Activated naive CD8-positive, alpha-beta T cell treated with anti-CD3 and anti-CD28 coated beads for 36 hours (primary cell): ENCODE measurements around the gene SH2B3. TPM values are rescaled to one million over a fixed set of nuclear protein-coding genes. Genes with fewer than 3 reads are reported as not detected.

Experiments used
- DNase-seq: peaks from one replicate; pipeline ENCODE4 v3.0.0; 2021
- H3K27ac Mint-ChIP-seq: one replicate; pipeline ENCODE4 v1.8.0; 2022; ENCODE audit warnings: mild to moderate bottlenecking, moderate library complexity, mixed read lengths
- H3K27me3 Mint-ChIP-seq: one replicate; pipeline ENCODE4 v1.8.0; 2022; ENCODE audit warnings: mild to moderate bottlenecking, mixed read lengths
- H3K36me3 Mint-ChIP-seq: one replicate; pipeline ENCODE4 v1.8.0; 2021; ENCODE audit warnings: mild to moderate bottlenecking, mixed read lengths
- H3K4me1 Mint-ChIP-seq: one replicate; pipeline ENCODE4 v1.8.0; 2021; ENCODE audit warnings: mixed read lengths
- H3K4me3 Mint-ChIP-seq: one replicate; pipeline ENCODE4 v1.8.0; 2022; ENCODE audit warnings: mild to moderate bottlenecking, moderate library complexity, mixed read lengths
- H3K9me3 Mint-ChIP-seq: one replicate; pipeline ENCODE4 v1.8.0; 2022; ENCODE audit warnings: mixed read lengths
- total RNA-seq, 2 experiments: library from RNA; stranded (reverse); gene quantifications; one replicate each; pipeline ENCODE4 v1.2.3, GENCODE V29; 2021

The SH2B3 gene
- total RNA-seq, 2 experiments from 2014 or later: 58.5 to 59.4 TPM

DNA sequence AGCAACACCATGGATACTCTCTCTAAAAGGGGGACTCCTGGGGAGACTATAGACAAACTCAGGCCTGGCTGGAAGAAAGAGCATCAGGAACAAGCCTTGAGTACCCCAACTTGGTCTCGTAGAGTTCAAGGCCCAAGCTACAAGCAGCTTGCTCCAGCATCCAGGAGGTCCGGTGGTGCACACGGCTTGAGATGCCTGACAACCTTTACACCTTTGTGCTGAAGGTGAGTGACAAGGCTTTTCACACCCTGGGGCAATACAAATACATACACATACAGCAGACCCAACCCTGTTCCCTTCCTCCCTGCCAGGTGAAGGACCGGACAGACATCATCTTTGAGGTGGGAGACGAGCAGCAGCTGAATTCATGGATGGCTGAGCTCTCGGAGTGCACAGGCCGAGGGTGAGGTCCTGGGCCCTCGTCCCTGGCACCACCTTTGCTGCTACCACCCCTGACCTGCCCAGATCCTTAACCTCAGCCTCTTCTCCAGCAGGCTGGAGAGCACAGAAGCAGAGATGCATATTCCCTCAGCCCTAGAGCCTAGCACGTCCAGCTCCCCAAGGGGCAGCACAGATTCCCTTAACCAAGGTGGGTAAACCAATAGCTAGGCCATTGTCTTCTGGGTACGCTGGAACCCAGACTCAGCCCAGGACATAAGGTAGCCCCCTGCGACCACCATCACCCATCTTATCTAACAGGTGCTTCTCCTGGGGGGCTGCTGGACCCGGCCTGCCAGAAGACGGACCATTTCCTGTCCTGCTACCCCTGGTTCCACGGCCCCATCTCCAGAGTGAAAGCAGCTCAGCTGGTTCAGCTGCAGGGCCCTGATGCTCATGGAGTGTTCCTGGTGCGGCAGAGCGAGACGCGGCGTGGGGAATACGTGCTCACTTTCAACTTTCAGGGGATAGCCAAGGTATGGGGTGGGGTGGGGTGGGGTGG lies 41.2 kb downstream of the SH2B3 start:
- Mint-ChIP-seq H3K27ac (peak overlapping the region; percentile 46), H3K4me3 (no peak overlapping the region), H3K4me1 (peaks cover 70% of the 10 kb centered on the region)

GRCh38 chr12:111447571-111448265 lies 42.0 kb downstream of the SH2B3 start:
- Mint-ChIP-seq H3K27me3 (no peaks in the 10 kb centered on the region), H3K36me3 (peaks cover 42% of the 10 kb centered on the region), H3K9me3 (no peaks in the 10 kb centered on the region), H3K4me1 (peaks cover 64% of the 10 kb centered on the region), H3K4me3 (no peak overlapping the region), H3K27ac (peak overlapping the region; percentile 85)
- no peak for DNase-seq

More for the DNA sequence above, 41.2 kb downstream of the SH2B3 start:
- Mint-ChIP-seq H3K27me3 (no peaks in the 10 kb centered on the region), H3K36me3 (peaks cover 41% of the 10 kb centered on the region), H3K9me3 (no peaks in the 10 kb centered on the region)
- no peak for DNase-seq

DNA sequence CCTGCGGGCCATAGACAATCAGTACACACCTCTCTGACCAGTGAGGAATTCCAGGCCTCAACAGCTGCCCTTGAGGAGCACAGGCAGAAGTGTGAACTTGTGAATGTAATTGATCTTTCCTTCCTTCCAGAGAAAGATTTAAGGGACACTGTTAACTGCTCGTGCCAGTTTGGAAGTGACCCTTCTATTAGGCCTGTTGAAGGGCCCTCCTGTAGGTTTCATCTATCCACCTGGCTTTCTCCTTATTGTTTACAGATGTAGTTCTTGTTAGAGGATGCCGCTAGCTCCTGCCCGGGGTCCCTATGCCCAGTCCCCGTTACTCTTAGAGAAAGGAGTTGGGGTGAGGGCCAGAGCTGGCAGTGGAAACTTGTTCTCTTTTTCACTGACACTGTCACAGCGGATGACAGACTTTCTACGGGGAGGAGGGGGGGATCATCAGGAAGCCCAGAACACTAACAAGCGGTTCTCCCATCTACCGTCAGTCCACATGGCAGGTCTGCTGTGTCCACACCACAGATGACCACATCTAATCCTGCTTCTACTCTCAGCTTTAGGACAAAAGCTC lies 42.6 kb downstream of the SH2B3 start:
- Mint-ChIP-seq H3K27ac (peak overlapping the region; percentile 85), H3K4me1 (peaks cover 57% of the 10 kb centered on the region)

GRCh38 chr12:111448846-111449790 lies 43.4 kb downstream of the SH2B3 start:
- Mint-ChIP-seq H3K27me3 (no peaks in the 10 kb centered on the region), H3K4me1 (peaks cover 50% of the 10 kb centered on the region), H3K36me3 (peaks cover 42% of the 10 kb centered on the region), H3K27ac (peak overlapping the region; percentile 85), H3K4me3 (no peak overlapping the region), H3K9me3 (no peaks in the 10 kb centered on the region)
- no peak for DNase-seq

More for the DNA sequence above, 42.6 kb downstream of the SH2B3 start:
- Mint-ChIP-seq H3K27me3 (no peaks in the 10 kb centered on the region), H3K4me3 (no peak overlapping the region), H3K9me3 (no peaks in the 10 kb centered on the region), H3K36me3 (peaks cover 42% of the 10 kb centered on the region)
- DNase-seq: no peak

DNA sequence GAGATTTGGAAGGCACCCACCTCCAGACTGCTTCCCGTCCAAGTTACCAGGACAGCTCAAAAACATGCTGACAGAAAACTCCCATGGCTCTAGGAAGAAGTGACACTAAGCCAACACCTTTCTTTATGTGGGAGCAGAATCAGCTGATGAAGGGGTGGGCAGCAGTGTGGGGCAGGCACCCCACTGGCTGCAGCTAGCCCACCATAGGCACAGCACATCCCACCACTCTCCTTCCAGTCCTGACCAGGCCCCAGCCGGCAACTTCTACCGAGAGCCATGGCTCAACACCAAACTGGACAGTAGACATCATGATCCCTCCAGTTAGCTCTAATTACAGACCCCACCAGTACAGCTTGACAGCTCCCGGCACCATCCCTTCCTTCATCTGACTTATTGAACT lies 45.0 kb downstream of the SH2B3 start:
- peaks cover 44% of the 10 kb centered on the region for H3K36me3 Mint-ChIP-seq
- H3K4me3 Mint-ChIP-seq: peak overlapping the region; percentile 23
- DNase-seq: no peak

DNA sequence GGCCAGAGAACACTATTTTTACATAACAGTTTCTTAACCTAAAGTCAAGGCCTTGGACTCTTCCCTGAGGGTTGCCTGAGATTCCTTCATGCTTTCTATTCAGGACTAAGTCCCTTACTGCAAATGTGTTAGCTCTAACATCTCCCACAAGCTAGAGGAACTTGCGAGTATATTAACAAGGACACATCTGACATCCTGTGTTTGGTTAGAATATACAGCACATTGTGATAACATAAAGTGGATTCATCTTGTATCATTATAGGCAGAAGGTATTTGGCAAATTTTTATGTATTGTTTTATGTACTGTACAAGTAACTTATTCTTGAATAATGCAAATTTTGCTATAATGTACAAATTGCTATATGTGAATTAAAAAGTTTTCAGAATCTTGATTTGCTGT lies 45.5 kb downstream of the SH2B3 start:
- H3K27me3 Mint-ChIP-seq: no peaks in the 10 kb centered on the region
- DNase-seq: no peak
- no peaks in the 10 kb centered on the region for H3K9me3 Mint-ChIP-seq
- H3K4me3 Mint-ChIP-seq: no peak overlapping the region
- peaks cover 37% of the 10 kb centered on the region for H3K4me1 Mint-ChIP-seq
- H3K36me3 Mint-ChIP-seq: peaks cover 42% of the 10 kb centered on the region
- H3K27ac Mint-ChIP-seq: peak overlapping the region; percentile 85

More for the DNA sequence above, 45.0 kb downstream of the SH2B3 start:
- Mint-ChIP-seq H3K9me3 (no peaks in the 10 kb centered on the region), H3K4me1 (peaks cover 40% of the 10 kb centered on the region), H3K27me3 (no peaks in the 10 kb centered on the region), H3K27ac (peak overlapping the region; percentile 85)

DNA sequence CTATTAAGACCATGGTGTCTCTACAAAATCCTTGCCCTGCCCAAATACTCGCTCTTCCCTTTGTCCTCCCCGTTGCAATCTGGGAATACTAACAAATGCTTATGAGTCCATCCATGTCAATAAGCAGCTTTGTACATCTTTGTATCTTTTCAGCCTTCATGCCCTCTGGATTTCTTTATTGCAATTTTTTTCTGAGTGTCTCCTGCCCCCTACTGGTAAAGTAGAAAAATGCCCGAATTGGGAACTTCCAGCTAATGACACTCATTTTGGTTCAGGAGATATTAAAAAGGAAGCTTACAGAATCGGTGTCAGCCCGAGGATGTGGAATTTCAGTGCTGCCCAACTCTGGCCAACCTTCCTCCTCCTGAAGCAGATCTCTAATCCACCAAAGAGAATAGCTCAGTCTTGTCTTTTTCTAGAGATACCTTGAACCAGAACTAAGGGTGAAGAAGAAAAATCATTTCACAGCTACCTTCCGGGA lies 46.0 kb downstream of the SH2B3 start:
- Mint-ChIP-seq H3K9me3 (no peaks in the 10 kb centered on the region), H3K27ac (peak overlapping the region; percentile 12), H3K4me3 (no peak overlapping the region), H3K4me1 (peaks cover 37% of the 10 kb centered on the region), H3K27me3 (no peaks in the 10 kb centered on the region), H3K36me3 (peaks cover 38% of the 10 kb centered on the region)
- DNase-seq: no peak

- Mint-ChIP-seq H3K27me3 (no peaks in the 10 kb centered on the region), H3K4me1 (peaks cover 34% of the 10 kb centered on the region), H3K36me3 (peaks cover 28% of the 10 kb centered on the region), H3K27ac (peak overlapping the region; percentile 14), H3K4me3 (no peak overlapping the region), H3K9me3 (no peaks in the 10 kb centered on the region)
- DNase-seq: no peak
Observed at GRCh38 chr12:111453071-111453989, 47.6 kb downstream of the SH2B3 start.

GRCh38 chr12:111454311-111454710 lies 48.6 kb downstream of the SH2B3 start:
- no peak overlapping the region for H3K4me3 Mint-ChIP-seq

GRCh38 chr12:111454716-111455447 lies 49.2 kb downstream of the SH2B3 start:
- no peak for DNase-seq
- Mint-ChIP-seq H3K4me1 (peaks cover 23% of the 10 kb centered on the region), H3K4me3 (no peak overlapping the region), H3K27me3 (no peaks in the 10 kb centered on the region), H3K27ac (peak overlapping the region; percentile 26), H3K9me3 (no peaks in the 10 kb centered on the region), H3K36me3 (peaks cover 20% of the 10 kb centered on the region)

More at GRCh38 chr12:111454311-111454710, 48.6 kb downstream of the SH2B3 start:
- peak overlapping the region; percentile 26 for H3K27ac Mint-ChIP-seq
- H3K36me3 Mint-ChIP-seq: peaks cover 22% of the 10 kb centered on the region
- H3K27me3 Mint-ChIP-seq: no peaks in the 10 kb centered on the region
- no peaks in the 10 kb centered on the region for H3K9me3 Mint-ChIP-seq
- H3K4me1 Mint-ChIP-seq: peaks cover 25% of the 10 kb centered on the region
- no peak for DNase-seq

DNA sequence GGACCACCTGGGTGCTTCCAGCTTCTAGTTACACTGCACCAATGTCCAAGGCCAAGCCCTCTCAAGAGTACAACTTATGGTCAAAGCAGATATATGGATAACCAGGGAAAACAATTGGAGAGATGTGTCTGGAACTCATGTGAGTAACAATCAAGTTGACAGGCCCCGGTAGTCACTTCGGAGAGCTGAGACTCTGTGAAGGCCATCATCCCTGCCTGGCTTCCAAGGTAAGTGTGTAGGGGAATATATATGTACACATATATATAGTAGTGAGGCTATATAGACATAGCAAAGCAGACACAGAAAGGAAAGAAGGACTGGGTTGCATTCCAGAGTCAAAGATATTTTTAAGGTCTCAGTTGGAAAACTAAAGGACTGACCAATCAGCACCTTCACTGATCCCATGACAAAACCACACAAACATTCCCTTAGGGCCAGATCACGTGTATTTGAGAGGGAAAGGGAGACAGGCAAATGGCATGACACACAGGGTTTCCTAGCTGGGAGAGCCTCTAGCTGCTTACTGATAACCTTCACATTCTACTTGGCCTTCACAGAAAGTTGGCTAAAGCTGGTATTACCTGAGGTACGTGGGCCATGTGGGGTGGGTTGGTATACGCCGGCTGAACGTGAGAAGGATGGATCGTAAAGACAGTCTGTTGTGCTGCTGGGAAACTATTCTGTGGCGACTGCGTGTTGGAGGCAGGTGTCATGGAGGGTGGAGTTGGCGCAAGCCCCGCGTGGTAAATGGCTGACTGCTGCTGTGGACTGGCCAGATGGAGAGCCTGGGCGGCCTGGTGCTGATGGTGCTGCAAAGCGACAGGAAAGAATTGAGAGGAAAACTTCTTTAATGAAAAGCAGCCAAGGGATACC lies 50.0 kb downstream of the SH2B3 start:
- Mint-ChIP-seq H3K9me3 (no peaks in the 10 kb centered on the region), H3K27ac (peak overlapping the region; percentile 26), H3K4me3 (no peak overlapping the region), H3K4me1 (peaks cover 17% of the 10 kb centered on the region), H3K27me3 (no peaks in the 10 kb centered on the region), H3K36me3 (peaks cover 17% of the 10 kb centered on the region)
- no peak for DNase-seq

DNA sequence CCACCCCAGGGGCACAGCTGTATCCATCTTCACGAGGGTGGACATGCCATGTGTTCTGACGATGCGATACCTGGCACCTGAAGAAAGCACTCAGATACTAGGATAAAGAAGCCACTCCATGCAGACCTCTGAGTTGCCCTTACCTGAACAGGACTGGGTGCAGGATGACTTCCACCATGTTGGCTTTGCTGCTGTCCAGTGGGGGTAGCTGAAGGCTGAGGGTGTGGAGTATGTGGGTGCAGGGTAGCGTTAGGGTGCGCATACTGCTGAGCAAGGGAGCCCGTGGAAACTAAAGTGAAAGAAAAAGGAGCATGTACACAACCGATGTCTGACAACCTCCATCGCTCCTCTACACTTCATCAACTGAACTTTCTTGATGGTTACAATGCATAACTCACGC lies 51.3 kb downstream of the SH2B3 start:
- H3K4me1 Mint-ChIP-seq: peaks cover 6% of the 10 kb centered on the region
- H3K27me3 Mint-ChIP-seq: no peaks in the 10 kb centered on the region
- no peak overlapping the region for H3K27ac Mint-ChIP-seq
- H3K4me3 Mint-ChIP-seq: no peak overlapping the region
- no peak for DNase-seq
- H3K9me3 Mint-ChIP-seq: no peaks in the 10 kb centered on the region
- peaks cover 7% of the 10 kb centered on the region for H3K36me3 Mint-ChIP-seq
